HG02798 (cell line): Measurements from ENCODE around the gene OR1E2.
"Not testable (repeated sequence)": the region's sequence is repeated elsewhere in the genome, so short reads cannot be mapped to it uniquely, and the experiment has no call there.

ENCODE experiments used
- ATAC-seq: cut with Tn5 transposase; IDR thresholded peaks from one replicate; pipeline ENCODE4 v1.9.1; 2021; ENCODE audit warnings: mild to moderate bottlenecking; ENCODE audit not compliant: unreplicated experiment, poor library complexity

OR1E2 gene

GRCh38 chr17:3400055-3400454 is 33.6 kb downstream of the OR1E2 start:
- ATAC-seq: no peak

- no peak for ATAC-seq
Observed at GRCh38 chr17:3398310-3398709, 35.3 kb downstream of the OR1E2 start, which contains the start of gene OR1E1. OR1E1 (minus strand) TSS chr17:3398410; CDS start chr17:3398410, 0 bp downstream.

DNA sequence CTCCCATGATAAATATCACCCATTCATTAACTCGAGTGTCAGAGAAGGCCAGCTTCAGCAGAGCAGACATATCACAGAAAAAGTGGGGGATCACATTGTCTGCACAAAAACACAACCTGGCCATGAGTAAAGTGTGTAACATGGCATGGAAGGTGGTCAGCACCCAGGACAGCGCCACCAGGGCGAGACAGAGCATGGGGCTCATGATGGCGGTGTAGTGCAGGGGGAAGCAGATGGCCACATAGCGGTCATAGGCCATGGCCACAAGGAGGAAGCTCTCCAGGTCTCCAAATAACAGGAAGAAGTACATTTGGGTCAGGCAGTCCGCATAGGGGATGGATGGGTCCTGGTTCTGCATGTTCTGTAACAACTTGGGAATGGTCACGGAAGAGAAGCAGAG is 35.8 kb downstream of the OR1E2 start:
- ATAC-seq: not testable (repeated sequence)

- no peak for ATAC-seq
Observed at GRCh38 chr17:3389791-3390190, 43.9 kb downstream of the OR1E2 start.

DNA sequence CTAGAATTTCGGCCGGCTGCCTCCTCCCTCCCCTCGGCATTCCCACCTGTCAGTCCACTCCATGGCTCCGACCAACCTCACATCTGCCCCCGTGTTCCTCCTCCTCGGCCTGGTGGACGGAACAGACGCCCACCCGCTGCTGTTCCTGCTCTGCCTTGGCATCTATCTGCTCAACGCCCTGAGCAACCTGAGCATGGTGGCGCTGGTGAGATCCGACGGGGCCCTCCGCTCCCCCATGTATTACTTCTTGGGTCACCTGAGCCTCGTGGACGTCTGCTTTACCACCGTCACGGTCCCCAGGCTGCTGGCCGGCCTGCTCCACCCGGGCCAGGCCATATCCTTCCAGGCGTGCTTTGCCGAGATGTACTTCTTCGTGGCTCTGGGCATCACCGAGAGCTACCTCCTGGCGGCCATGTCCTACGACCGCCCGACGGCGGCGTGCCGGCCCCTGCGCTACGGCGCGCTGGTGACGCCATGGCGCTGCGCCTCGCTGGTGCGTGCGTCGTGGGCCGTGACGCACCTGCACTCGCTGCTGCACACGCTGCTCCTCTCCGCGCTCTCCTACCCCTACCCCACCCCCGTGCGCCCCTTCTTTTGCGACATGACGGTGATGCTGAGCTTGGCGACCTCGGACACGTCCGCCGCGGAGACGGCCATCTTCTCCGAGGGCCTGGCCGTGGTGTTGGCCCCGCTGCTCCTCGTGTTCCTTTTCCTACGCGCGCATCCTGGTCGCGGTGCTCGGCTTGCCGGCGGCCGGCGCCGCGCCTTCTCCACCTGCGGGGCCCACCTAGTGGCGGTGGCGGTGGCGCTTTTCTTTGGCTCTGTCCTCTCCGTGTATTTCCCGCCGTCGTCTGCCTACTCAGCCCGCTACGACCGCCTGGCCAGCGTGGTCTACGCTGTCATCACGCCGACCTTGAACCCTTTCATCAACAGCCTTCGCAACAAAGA is 47.5 kb downstream of the OR1E2 start, which contains the start of gene OR3A2:
Gene OR3A2, minus strand, starts transcription at position 440 of the 948 bp plus-strand sequence.
- no peak for ATAC-seq
